Measurements from ENCODE around the gene TUBE1.
"Not testable (repeated sequence)": the region's sequence is repeated elsewhere in the genome, so short reads cannot be mapped to it uniquely, and the experiment has no call there.

TUBE1 gene

GRCh38 chr6:112087136-112087911 is at the start of gene TUBE1, which contains the start of gene FAM229B:
TSS of gene TUBE1 (minus strand) at chr6:112087482. CDS start at chr6:112087434, 48 bp downstream.
TSS of gene FAM229B (plus strand) at chr6:112087591. CDS start at chr6:112099284, 11,693 bp downstream.
- peak; percentile 95 for DNase-seq

GRCh38 chr6:112130878-112131277 is 43.6 kb upstream of the TUBE1 start:
- DNase-seq, result no peak

GRCh38 chr6:112128208-112128607 is 40.9 kb upstream of the TUBE1 start:
- DNase-seq, result no peak

GRCh38 chr6:112123982-112124381 is 36.7 kb upstream of the TUBE1 start:
- DNase-seq, result no peak

GRCh38 chr6:112122756-112123155 is 35.5 kb upstream of the TUBE1 start:
- DNase-seq, result no peak

GRCh38 chr6:112118034-112118433 is 30.8 kb upstream of the TUBE1 start:
- no peak for DNase-seq

- no peak for DNase-seq
These were observed 30.3 kb upstream of the TUBE1 start for GRCh38 chr6:112117554-112117953.

GRCh38 chr6:112116221-112116620 is 28.9 kb upstream of the TUBE1 start:
- DNase-seq, result no peak

- DNase-seq, result no peak
These were observed 27.4 kb upstream of the TUBE1 start for GRCh38 chr6:112114577-112115223.

GRCh38 chr6:112113918-112114317 is 26.6 kb upstream of the TUBE1 start:
- DNase-seq, result no peak

- peak; percentile 19 for DNase-seq
These were observed 26.1 kb upstream of the TUBE1 start for GRCh38 chr6:112113431-112113830.

GRCh38 chr6:112109262-112109661 is 22.0 kb upstream of the TUBE1 start:
- no peak for DNase-seq

- no peak for DNase-seq
These were observed 19.3 kb upstream of the TUBE1 start for GRCh38 chr6:112106562-112106961.

GRCh38 chr6:112106026-112106425 is 18.7 kb upstream of the TUBE1 start:
- DNase-seq, result not testable (repeated sequence)

- DNase-seq, result no peak
These were observed 13.3 kb upstream of the TUBE1 start for GRCh38 chr6:112100561-112100960.

- no peak for DNase-seq
These were observed 9.6 kb upstream of the TUBE1 start for GRCh38 chr6:112096901-112097300.

- no peak for DNase-seq
These were observed 634 bp upstream of the TUBE1 start for GRCh38 chr6:112087916-112088315.

- DNase-seq, result peak; percentile 14
These were observed 542 bp downstream of the TUBE1 start for GRCh38 chr6:112086744-112087135.

GRCh38 chr6:112085286-112086065 is 1.8 kb downstream of the TUBE1 start:
- no peak for DNase-seq

- DNase-seq, result no peak
These were observed 5.7 kb downstream of the TUBE1 start for GRCh38 chr6:112081569-112081968.

- no peak for DNase-seq
These were observed 20.7 kb downstream of the TUBE1 start for GRCh38 chr6:112066606-112067005.

GRCh38 chr6:112065426-112065986 is 21.8 kb downstream of the TUBE1 start:
- DNase-seq, result no peak

GRCh38 chr6:112062966-112063365 is 24.3 kb downstream of the TUBE1 start:
- no peak for DNase-seq
